HG02885 (cell line): Measurements from ENCODE around the gene COL4A2.
"Not testable (repeated sequence)": the region's sequence is repeated elsewhere in the genome, so short reads cannot be mapped to it uniquely, and the experiment has no call there.

Experiments used
- ATAC-seq: cut with Tn5 transposase; IDR thresholded peaks from one replicate; pipeline ENCODE4 v1.9.1; 2021; ENCODE audit warnings: mild to moderate bottlenecking; ENCODE audit not compliant: unreplicated experiment, poor library complexity

Gene COL4A2

GRCh38 chr13:110305544-110305943 lies 1.5 kb upstream of the COL4A2 start:
- ATAC-seq = no peak

GRCh38 chr13:110305949-110306339 lies 1.1 kb upstream of the COL4A2 start:
- no peak for ATAC-seq

- ATAC-seq = no peak
These were observed 634 bp upstream of the COL4A2 start for GRCh38 chr13:110306340-110306959.

DNA sequence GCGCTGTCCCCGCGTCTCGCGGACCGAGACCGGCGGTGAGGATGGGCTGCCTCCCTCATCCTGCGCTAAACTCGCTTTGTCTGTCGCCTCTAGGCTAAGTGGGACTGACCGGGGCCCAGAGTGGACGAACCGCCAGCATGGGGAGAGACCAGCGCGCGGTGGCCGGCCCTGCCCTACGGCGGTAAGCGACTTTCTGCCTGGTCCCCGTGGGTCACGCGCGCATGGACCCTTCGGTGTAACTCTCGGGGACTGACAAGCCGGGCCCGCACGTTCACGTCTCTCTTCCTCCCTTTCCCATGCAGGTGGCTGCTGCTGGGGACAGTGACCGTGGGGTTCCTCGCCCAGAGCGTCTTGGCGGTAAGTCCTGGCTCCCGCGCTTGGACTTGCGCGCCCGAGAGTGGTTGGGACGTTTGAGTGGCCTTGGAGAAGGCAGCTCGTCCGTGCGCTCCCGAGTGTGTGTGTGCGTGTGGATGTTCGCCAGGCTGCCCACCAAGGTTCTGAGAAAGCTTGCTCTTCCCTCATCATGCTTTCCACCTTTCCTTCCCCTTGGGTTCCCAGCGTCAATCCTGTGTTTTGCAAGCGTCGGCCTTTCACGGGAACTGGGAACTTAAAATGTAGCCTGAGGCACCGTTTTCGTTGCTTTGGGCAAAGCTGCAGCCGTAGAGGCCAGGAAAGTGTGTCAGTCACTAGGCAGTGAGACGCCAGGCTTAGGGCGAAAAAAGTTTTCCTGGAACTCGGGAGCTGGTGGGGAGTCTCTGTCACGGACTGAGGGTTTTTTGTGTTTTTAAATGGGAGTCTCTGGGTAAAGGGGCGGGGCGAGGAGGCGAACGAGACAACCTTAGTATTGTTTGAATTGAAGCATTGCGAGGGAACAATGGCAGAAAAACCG lies 927 bp downstream of the COL4A2 start:
- ATAC-seq = no peak

GRCh38 chr13:110308656-110309359 lies 1.7 kb downstream of the COL4A2 start:
- no peak for ATAC-seq

GRCh38 chr13:110309661-110310524 lies 2.8 kb downstream of the COL4A2 start:
- no peak for ATAC-seq

- no peak for ATAC-seq
These were observed 3.7 kb downstream of the COL4A2 start for GRCh38 chr13:110310541-110311442.

- ATAC-seq = no peak
These were observed 4.6 kb downstream of the COL4A2 start for GRCh38 chr13:110311443-110312338.

DNA sequence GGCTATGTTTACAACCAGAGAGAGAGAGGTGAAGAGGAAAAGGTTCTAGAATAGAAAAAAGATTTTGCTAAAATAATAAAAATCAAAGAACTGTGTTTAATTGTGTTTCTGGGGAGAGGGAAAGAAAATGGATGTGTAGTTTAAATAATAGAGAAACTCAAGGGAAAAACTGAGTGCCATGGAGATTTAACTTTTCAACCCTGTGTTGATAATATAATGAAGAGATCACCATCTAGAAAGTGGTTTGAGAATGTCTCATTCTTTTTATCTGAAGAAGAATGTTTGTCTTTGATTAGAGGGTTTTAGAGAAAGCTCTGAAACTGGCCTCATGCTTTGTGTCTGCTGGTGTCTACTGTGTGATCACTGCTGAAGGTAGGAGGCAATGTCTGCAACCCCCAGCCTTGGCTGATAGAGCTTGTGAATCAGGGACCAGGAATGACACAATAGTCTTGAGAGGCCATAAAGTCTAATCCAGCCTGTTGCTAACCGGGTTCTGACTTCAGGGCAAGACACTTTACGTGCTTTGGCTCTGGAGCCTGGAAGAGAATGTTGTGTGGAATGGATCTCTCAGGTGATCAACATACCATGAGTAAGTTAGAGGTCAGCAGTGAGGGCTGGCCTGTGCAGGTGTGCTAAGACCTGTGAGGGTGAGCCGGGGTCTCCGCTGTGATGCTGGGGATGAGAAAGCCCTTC lies 5.4 kb downstream of the COL4A2 start:
- no peak for ATAC-seq

DNA sequence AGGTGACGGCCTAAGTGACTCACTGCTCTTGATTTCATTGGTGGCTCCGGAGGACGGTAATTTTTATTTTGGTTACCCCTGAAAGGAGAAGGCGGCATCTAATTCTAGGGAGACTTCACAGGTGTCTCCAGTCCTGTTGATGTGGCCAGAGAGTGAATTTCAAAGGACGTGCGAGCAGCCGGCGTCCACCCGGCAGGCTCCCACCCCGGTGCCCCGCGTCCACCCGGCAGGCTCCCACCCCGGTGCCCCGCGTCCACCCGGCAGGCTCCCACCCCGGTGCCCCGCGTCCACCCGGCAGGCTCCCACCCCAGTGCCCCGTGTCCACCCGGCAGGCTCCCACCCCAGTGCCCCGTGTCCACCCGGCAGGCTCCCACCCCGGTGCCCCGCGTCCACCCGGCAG lies 6.2 kb downstream of the COL4A2 start:
- ATAC-seq = not testable (repeated sequence)

GRCh38 chr13:110313733-110314132 lies 6.6 kb downstream of the COL4A2 start:
- ATAC-seq = not testable (repeated sequence)

- ATAC-seq = no peak
These were observed 7.6 kb downstream of the COL4A2 start for GRCh38 chr13:110314516-110315245.

DNA sequence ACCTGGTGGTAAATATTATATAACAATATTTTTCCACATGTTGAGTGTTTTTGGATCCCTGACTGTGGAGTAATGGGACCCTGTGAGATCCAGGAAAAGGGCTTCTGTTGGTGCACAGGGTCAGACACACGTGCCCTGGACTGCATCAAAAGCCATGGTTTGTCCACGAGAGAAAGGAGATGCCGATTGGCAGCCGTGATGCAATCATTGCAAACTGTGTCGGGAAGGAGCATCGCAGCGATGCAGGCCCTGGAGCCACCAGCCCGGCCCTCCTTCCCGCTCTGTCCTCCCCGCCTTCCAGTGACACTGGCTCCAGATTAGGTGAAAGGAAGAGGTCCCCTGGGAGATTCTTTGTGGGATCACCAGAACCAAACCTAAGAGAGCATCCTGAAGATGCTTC lies 9.1 kb downstream of the COL4A2 start:
- no peak for ATAC-seq

DNA sequence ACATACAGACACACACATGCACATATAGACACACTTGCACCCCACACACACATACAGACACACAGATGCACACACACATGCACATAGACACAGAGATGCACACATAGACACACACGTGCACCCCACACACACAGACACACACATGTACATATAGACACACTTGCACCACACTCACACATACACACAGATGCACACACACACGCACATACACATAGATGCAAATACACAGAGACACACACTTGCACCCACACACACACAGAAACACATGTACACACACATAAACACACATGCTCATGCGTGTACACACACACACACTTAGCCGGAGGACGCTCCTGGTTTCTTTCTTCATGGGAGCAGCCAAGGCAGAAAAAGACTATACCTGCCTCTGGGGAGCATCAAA lies 10.0 kb downstream of the COL4A2 start:
- ATAC-seq = no peak

DNA sequence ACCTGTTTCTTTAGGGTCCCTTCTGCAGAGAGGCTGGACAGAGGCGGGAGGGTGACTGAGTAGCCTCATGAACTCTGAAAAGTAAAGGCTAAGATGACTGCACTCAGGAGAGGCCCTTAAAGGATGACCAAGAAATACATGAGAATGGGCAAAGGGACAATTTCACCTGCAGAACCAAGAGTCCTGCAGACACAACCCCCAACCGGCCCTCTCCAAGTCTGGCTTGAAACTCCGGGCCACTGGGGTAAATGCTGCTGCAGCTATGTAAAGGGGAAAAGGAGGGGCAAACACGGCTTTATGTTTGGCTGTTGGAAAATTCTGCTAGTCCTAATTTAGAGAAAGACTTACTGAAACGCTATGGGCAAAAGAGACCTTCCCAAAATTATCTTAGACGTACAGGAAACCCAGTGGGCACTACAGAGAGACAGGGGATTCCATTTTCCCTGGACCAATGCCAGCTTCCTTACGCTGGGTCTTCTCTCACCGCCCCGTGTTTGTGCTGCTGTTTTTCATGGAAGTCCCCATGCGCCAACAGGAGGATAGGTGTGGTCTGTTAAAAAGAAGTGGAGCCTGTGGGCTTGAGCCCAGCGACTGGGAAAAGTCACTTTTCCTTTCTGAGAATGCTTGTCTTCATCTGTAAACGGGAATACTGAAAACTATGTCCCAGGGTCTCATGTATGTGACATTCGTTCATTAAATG lies 10.6 kb downstream of the COL4A2 start:
- ATAC-seq = no peak

DNA sequence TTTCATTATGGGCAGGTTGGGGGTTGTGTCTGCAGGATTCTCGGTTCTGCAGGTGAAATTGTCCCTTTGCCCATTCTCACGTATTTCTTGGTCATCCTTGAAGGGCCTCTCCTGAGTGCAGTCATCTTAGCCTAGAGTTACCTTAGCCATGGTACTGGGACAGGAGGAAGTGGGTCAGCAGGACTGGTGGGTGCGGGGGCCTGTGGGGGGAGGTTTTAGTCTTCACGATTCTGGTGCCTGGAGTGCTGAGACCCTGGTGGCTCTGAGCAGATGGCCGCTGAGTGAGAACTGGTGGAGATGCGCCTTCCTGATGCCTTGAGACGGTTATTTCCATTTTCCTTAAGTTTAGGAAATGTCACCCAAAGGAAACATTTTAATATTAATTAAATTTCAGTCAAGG lies 11.8 kb downstream of the COL4A2 start:
- ATAC-seq = no peak

DNA sequence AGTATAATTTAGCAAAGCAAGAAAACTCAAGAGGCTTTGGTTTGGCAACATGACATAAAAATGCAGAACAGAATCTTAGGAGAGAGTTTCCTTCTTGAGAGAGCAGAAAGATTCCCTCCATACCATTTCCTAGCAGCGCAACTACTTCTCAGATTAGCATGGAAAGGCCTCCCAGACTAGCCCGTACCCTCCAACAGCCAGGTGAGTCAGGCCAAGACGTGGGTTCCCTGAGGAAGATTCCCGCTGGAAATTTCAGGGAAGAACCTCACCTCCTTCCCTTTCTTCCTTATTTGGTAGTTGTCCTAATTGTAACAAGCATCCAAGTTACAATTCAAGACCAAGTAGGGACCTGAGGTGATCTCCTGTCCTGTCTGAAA lies 12.3 kb downstream of the COL4A2 start:
- no peak for ATAC-seq
